ENCODE measurements around the gene SPIN2A. TPM values are rescaled to one million over a fixed set of nuclear protein-coding genes. Genes with fewer than 3 reads are reported as not detected.
"Not testable (repeated sequence)": the region's sequence is repeated elsewhere in the genome, so short reads cannot be mapped to it uniquely, and the experiment has no call there.

SPIN2A gene
- 2.3 to 4.5 TPM (median 2.5 TPM) in 3 replicates for total RNA-seq (2021)
- Bru-seq, nascent RNA, result percentile 53 among the genes with signal in this experiment
- long read RNA-seq, experiment 1, partial matches to known transcripts, result 0 of 8 reads
- long read RNA-seq, experiment 1, other reads (novel, unspliced or antisense), result 5 of 8 reads
- long read RNA-seq, experiment 2, partial matches to known transcripts, result 0 of 2 reads
- long read RNA-seq, experiment 2, other reads (novel, unspliced or antisense), result 1 of 2 reads
- long read RNA-seq, experiment 3, transcript SPIN2A-201 (2 exons, 1,319 nt), result major isoform, 11 of 24 reads
- long read RNA-seq, experiment 3, partial matches to known transcripts, result 0 of 24 reads
- long read RNA-seq, experiment 3, other reads (novel, unspliced or antisense), result 13 of 24 reads

- H3K4me3 Mint-ChIP-seq, result peak within 1 kb of the TSS; percentile 77
- DNase-seq (ENCODE audit: low spot score), result peak; percentile 64
- CTCF ChIA-PET, result interaction anchor here (0.7 to 1.0 kb wide), 2 partner anchors 18 to 174 kb away, joined by 4 to 7 read pairs; no protein-coding TSS in a partner anchor
- H3K27ac Mint-ChIP-seq, result peak within 1 kb of the TSS; percentile 98
- H3K4me1 Mint-ChIP-seq, result peaks cover 27% of the 10 kb centered on the region
- peak; percentile 86 for ATAC-seq
- H3K27me3 Mint-ChIP-seq (ENCODE audit: low read depth); H3K9me3 Mint-ChIP-seq; H3K36me3 Mint-ChIP-seq; POLR2A ChIA-PET: not testable (repeated sequence)
- TF ChIP-seq, protein P1, sequence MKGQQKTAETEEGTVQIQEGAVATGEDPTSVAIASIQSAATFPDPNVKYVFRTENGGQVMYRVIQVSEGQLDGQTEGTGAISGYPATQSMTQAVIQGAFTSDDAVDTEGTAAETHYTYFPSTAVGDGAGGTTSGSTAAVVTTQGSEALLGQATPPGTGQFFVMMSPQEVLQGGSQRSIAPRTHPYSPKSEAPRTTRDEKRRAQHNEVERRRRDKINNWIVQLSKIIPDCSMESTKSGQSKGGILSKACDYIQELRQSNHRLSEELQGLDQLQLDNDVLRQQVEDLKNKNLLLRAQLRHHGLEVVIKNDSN (CRISPR knock-in tag; IDR thresholded peaks at IDR 0.05), result peak; percentile 74
- TF ChIP-seq, protein P2, sequence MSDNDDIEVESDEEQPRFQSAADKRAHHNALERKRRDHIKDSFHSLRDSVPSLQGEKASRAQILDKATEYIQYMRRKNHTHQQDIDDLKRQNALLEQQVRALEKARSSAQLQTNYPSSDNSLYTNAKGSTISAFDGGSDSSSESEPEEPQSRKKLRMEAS (CRISPR knock-in tag; IDR thresholded peaks at IDR 0.05), result peak; percentile 76; the same call in 1 of the 2 replicates
- TF ChIP-seq, protein P3, sequence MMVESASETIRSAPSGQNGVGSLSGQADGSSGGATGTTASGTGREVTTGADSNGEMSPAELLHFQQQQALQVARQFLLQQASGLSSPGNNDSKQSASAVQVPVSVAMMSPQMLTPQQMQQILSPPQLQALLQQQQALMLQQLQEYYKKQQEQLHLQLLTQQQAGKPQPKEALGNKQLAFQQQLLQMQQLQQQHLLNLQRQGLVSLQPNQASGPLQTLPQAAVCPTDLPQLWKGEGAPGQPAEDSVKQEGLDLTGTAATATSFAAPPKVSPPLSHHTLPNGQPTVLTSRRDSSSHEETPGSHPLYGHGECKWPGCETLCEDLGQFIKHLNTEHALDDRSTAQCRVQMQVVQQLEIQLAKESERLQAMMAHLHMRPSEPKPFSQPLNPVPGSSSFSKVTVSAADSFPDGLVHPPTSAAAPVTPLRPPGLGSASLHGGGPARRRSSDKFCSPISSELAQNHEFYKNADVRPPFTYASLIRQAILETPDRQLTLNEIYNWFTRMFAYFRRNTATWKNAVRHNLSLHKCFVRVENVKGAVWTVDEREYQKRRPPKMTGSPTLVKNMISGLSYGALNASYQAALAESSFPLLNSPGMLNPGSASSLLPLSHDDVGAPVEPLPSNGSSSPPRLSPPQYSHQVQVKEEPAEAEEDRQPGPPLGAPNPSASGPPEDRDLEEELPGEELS (CRISPR knock-in tag; IDR thresholded peaks at IDR 0.05), result peak; percentile 39; the same call in 1 of the 2 replicates
- TF ChIP-seq, protein P4, sequence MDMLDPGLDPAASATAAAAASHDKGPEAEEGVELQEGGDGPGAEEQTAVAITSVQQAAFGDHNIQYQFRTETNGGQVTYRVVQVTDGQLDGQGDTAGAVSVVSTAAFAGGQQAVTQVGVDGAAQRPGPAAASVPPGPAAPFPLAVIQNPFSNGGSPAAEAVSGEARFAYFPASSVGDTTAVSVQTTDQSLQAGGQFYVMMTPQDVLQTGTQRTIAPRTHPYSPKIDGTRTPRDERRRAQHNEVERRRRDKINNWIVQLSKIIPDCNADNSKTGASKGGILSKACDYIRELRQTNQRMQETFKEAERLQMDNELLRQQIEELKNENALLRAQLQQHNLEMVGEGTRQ (CRISPR knock-in tag; IDR thresholded peaks at IDR 0.05), result peak; percentile 76
Measured at GRCh38 chrX:57137073-57137472, at the start of gene SPIN2A. Gene SPIN2A (minus strand): TSS chrX:57137397. CDS start chrX:57136597, 800 bp downstream.

DNA sequence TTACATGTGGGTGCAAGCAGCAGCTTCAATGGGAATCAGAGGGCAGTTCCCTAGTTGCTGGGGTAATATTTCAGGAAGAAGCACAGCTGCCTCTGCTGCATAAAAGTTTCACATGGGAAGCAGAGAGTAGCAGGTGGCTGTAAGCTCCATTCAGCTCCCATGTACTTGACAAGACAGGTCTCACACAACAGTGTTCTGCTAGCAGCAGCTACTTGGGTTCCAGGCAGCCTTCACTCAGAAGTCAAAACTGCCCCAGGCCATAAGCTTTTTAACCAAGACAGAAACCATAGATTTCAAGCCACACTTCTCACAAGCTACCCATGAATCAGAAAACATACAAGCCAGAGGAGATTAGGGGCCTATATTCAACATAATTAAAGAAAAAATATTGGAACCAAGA, 41.4 kb upstream of the SPIN2A start:
- ATAC-seq, result no peak
- TF ChIP-seq ZNF138 (CRISPR knock-in tag; conservative IDR thresholded peaks at IDR 0.05) (no peak), JAZF1 (CRISPR knock-in tag; IDR thresholded peaks at IDR 0.05) (no peak), CREB1 (CRISPR knock-in tag; IDR thresholded peaks at IDR 0.05) (no peak), ZNF671 (CRISPR knock-in tag; IDR thresholded peaks at IDR 0.05) (no peak), FOXK1 (CRISPR knock-in tag; IDR thresholded peaks at IDR 0.05) (no peak), ATF1 (CRISPR knock-in tag; IDR thresholded peaks at IDR 0.05) (no peak), GABPB1 (CRISPR knock-in tag; IDR thresholded peaks at IDR 0.05) (no peak), ZNF512 (CRISPR knock-in tag; IDR thresholded peaks at IDR 0.05; ENCODE audit: borderline replicate concordance) (no peak), HMGA2 (CRISPR knock-in tag; IDR thresholded peaks at IDR 0.05) (no peak), NFYB (CRISPR knock-in tag; conservative IDR thresholded peaks at IDR 0.05; ENCODE audit: low read depth) (no peak), TCF7 (CRISPR knock-in tag; IDR thresholded peaks at IDR 0.05; ENCODE audit: low read depth) (no peak), GRHL2 (CRISPR knock-in tag; IDR thresholded peaks at IDR 0.05; ENCODE audit: insufficient replicate concordance, severe bottlenecking) (no peak), SOX15 (CRISPR knock-in tag; IDR thresholded peaks at IDR 0.05) (no peak), SMAD3 (CRISPR knock-in tag; IDR thresholded peaks at IDR 0.05; ENCODE audit: borderline replicate concordance) (no peak), MLX (CRISPR knock-in tag; IDR thresholded peaks at IDR 0.05) (no peak), MXD4 (CRISPR knock-in tag; IDR thresholded peaks at IDR 0.05; ENCODE audit: borderline replicate concordance) (no peak)
- TF ChIP-seq, protein P1 (CRISPR knock-in tag; IDR thresholded peaks at IDR 0.05), result no peak
- TF ChIP-seq, protein P5, sequence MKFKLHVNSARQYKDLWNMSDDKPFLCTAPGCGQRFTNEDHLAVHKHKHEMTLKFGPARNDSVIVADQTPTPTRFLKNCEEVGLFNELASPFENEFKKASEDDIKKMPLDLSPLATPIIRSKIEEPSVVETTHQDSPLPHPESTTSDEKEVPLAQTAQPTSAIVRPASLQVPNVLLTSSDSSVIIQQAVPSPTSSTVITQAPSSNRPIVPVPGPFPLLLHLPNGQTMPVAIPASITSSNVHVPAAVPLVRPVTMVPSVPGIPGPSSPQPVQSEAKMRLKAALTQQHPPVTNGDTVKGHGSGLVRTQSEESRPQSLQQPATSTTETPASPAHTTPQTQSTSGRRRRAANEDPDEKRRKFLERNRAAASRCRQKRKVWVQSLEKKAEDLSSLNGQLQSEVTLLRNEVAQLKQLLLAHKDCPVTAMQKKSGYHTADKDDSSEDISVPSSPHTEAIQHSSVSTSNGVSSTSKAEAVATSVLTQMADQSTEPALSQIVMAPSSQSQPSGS (CRISPR knock-in tag; IDR thresholded peaks at IDR 0.05; ENCODE audit: borderline replicate concordance, low read depth), result no peak
- H3K4me3 Mint-ChIP-seq, result no peak overlapping the region
- H3K27ac Mint-ChIP-seq, result no peak overlapping the region
- peaks cover 17% of the 10 kb centered on the region for H3K36me3 Mint-ChIP-seq
- peaks cover 31% of the 10 kb centered on the region for H3K9me3 Mint-ChIP-seq
- peaks cover 37% of the 10 kb centered on the region for H3K4me1 Mint-ChIP-seq
- H3K27me3 Mint-ChIP-seq (ENCODE audit: low read depth), result no peaks in the 10 kb centered on the region
- DNase-seq (ENCODE audit: low spot score), result no peak
- ChIA-PET POLR2A (no interaction called here), CTCF (no interaction called here)

Data from WTC11 (cell line).